Upper lobe of left lung (tissue), 6 donors: ENCODE measurements around the gene ASH1L. TPM values are rescaled to one million over a fixed set of nuclear protein-coding genes. Genes with fewer than 3 reads are reported as not detected.

Experiments used
- ATAC-seq, 2 donors: fragments of 200-7000 bp; cut with Tn5 transposase; one replicate each; pipeline ENCODE4 v1.9.1; 2022; ENCODE audit warnings: mild to moderate bottlenecking in 2 of 2, moderate library complexity in 2 of 2; ENCODE audit not compliant: low FRiP score in 2 of 2
- DNase-seq, 2 donors: peaks; one replicate each; pipeline ENCODE4 v3.0.0-alpha.2; 2019 to 2020
- H3K27ac ChIP-seq, 4 donors: fragments of 200-600 bp; sonication (generic); one replicate each; pipeline ENCODE4 v1.5.1; 2016 to 2019
- H3K27me3 ChIP-seq, 4 donors: fragments of 200-600 bp; sonication (generic); one replicate each; pipeline ENCODE4 v1.5.1; 2017 to 2019
- H3K36me3 ChIP-seq, 4 donors: fragments of 200-600 bp; sonication (generic); one replicate each; pipeline ENCODE4 v1.5.1; 2016 to 2019
- H3K4me1 ChIP-seq, 4 donors: fragments of 200-600 bp; sonication (generic); one replicate each; pipeline ENCODE4 v1.5.1; 2018 to 2019
- H3K4me3 ChIP-seq, 4 donors: fragments of 200-600 bp; sonication (generic); one replicate each; pipeline ENCODE4 v1.5.1; 2017 to 2019; ENCODE audit warnings: mild to moderate bottlenecking in 2 of 4, moderate library complexity in 1 of 4
- H3K9me3 ChIP-seq, 4 donors: fragments of 200-600 bp; sonication (generic); one replicate each; pipeline ENCODE4 v1.5.1; 2018 to 2019
- CTCF ChIP-seq, 6 experiments: fragments of 450-650 bp in 4 of 6; fragments of 200-600 bp in 2 of 6; sonication (generic) in 2 of 6; IDR thresholded peaks; one replicate each; pipeline ENCODE4 v1.5.1; 2016 to 2019; ENCODE audit warnings: antibody characterized with exemption in 6 of 6
- EP300 ChIP-seq, 4 donors: sonication (generic); formaldehyde crosslinking; IDR thresholded peaks; one replicate each; pipeline ENCODE4 v1.5.1; 2017; ENCODE audit warnings: antibody characterized with exemption in 4 of 4, control low read depth in 2 of 4
- POLR2A ChIP-seq, 4 donors: fragments of 450-650 bp; IDR thresholded peaks; one replicate each; pipeline ENCODE4 v1.5.1; 2016 to 2017; ENCODE audit warnings: antibody characterized with exemption in 4 of 4, mild to moderate bottlenecking in 2 of 4
- POLR2AphosphoS5 ChIP-seq, 2 donors: sonication (generic); formaldehyde crosslinking; IDR thresholded peaks; one replicate each; pipeline ENCODE4 v1.5.1; 2017; ENCODE audit warnings: antibody characterized with exemption in 2 of 2
- WGBS, 2 donors: methylation state at CpG; one replicate each; pipeline ENCODE4 v1.1.5; 2017 to 2018; 5-methylcytosine and 5-hydroxymethylcytosine counted together
- total RNA-seq, 6 donors: library from RNA; depleted of rRNA in 4 of 6; stranded (reverse); fragments of >200 nt in 4 of 6; gene quantifications; one replicate each; pipeline versions ENCODE4 v1.1.0 to v1.2.1, GENCODE V29; 2016 to 2021
- donor health status: DM: no; HTN: no; CAD: no; lungs with moderate emphysema.
- donor health status: DM: no; HTN: yes; CAD: no; lungs with severe emphysema.

ASH1L gene
- total RNA-seq, 6 donors from 2014 or later = 43.5 to 68.8 (median 55.1) TPM

- Histone ChIP-seq H3K4me3 (peak overlapping the region in 3 of 4 donors; percentile 73 to 87 (median 83)), H3K4me1 (peaks cover 28 to 58% (median 36%) of the 10 kb centered on the region in 4 donors), H3K27me3 (no peaks in the 10 kb centered on the region), H3K36me3 (peaks cover 0 to 33% (median 15%) of the 10 kb centered on the region in 4 donors), H3K9me3 (no peaks in the 10 kb centered on the region), H3K27ac (peak overlapping the region; percentile 14 to 97 (median 96))
- ATAC-seq = no peak
- DNase-seq = no peak
- TF ChIP-seq POLR2AphosphoS5 (IDR thresholded peaks at IDR 0.05) (no peak), POLR2A (IDR thresholded peaks at IDR 0.05) (no peak)
- 55 to 90% methylated on average over 6 of the region's 6 CpGs for WGBS, 2 donors
Measured at GRCh38 chr1:155325603-155325893, 237.1 kb downstream of the ASH1L start.

GRCh38 chr1:155324717-155325602 lies 237.6 kb downstream of the ASH1L start:
- WGBS, 2 donors = 14% methylated on average over 27 to 39 of the region's 59 CpGs
- H3K27ac ChIP-seq = peak overlapping the region; percentile 84 to 97 (median 96)
- H3K4me1 ChIP-seq = peaks cover 31 to 58% (median 36%) of the 10 kb centered on the region in 4 donors
- H3K36me3 ChIP-seq = peaks cover 0 to 27% (median 9%) of the 10 kb centered on the region in 4 donors
- no peaks in the 10 kb centered on the region for H3K9me3 ChIP-seq
- no peaks in the 10 kb centered on the region for H3K27me3 ChIP-seq
- TF ChIP-seq POLR2AphosphoS5 (IDR thresholded peaks at IDR 0.05) (no peak), CTCF (IDR thresholded peaks at IDR 0.05) (peak in 5 of 6 experiments; percentile 34 to 65 (median 48)), POLR2A (IDR thresholded peaks at IDR 0.05) (no peak), EP300 (IDR thresholded peaks at IDR 0.05) (no peak)
- ATAC-seq (peak; percentile 10 to 15), DNase-seq (peak; percentile 77 to 88)
- peak overlapping the region; percentile 73 to 94 (median 85) for H3K4me3 ChIP-seq

GRCh38 chr1:155324037-155324716 lies 238.4 kb downstream of the ASH1L start:
- ATAC-seq (peak; percentile 91 to 96), DNase-seq (peak; percentile 95 to 98)
- WGBS, 2 donors = 0% methylated on average over 12 to 35 of the region's 44 CpGs
- H3K4me3 ChIP-seq = peak overlapping the region; percentile 73 to 94 (median 85)
- H3K36me3 ChIP-seq = peaks cover 0 to 26% (median 12%) of the 10 kb centered on the region in 4 donors
- H3K27me3 ChIP-seq = no peaks in the 10 kb centered on the region
- peak in 3 of 6 experiments; percentile 3 to 25 (median 18) for TF ChIP-seq CTCF (IDR thresholded peaks at IDR 0.05)
- peak in 3 of 4 donors; percentile 34 to 83 (median 65) for TF ChIP-seq POLR2A (IDR thresholded peaks at IDR 0.05)
- peak in 1 of 4 donors; percentile 3 for TF ChIP-seq EP300 (IDR thresholded peaks at IDR 0.05)
- TF ChIP-seq POLR2AphosphoS5 (IDR thresholded peaks at IDR 0.05) = peak; percentile 73 to 89
- H3K27ac ChIP-seq = peak overlapping the region; percentile 84 to 97 (median 96)
- peaks cover 32 to 58% (median 40%) of the 10 kb centered on the region in 4 donors for H3K4me1 ChIP-seq
- no peaks in the 10 kb centered on the region for H3K9me3 ChIP-seq

- peaks cover 0 to 26% (median 11%) of the 10 kb centered on the region in 4 donors for H3K36me3 ChIP-seq
- DNase-seq (peak; percentile 89 to 98), ATAC-seq (peak; percentile 87 to 89)
- peak overlapping the region; percentile 73 to 94 (median 85) for H3K4me3 ChIP-seq
- no peaks in the 10 kb centered on the region for H3K27me3 ChIP-seq
- TF ChIP-seq EP300 (IDR thresholded peaks at IDR 0.05) (no peak), POLR2A (IDR thresholded peaks at IDR 0.05) (no peak), POLR2AphosphoS5 (IDR thresholded peaks at IDR 0.05) (no peak), CTCF (IDR thresholded peaks at IDR 0.05) (no peak)
- H3K27ac ChIP-seq = peak overlapping the region; percentile 84 to 97 (median 96)
- WGBS, 2 donors = 0% methylated on average over 5 to 6 of the region's 29 CpGs
- no peaks in the 10 kb centered on the region for H3K9me3 ChIP-seq
- peaks cover 32 to 58% (median 40%) of the 10 kb centered on the region in 4 donors for H3K4me1 ChIP-seq
Measured at GRCh38 chr1:155323729-155324036, 238.9 kb downstream of the ASH1L start.
